ENCODE measurements around the gene ACSBG1.

GRCh38 chr15:78146425-78147154, 87.8 kb downstream of the ACSBG1 start:
- TF ChIP-seq POLR2AphosphoS5 (IDR thresholded peaks at IDR 0.05) (no peak), CTCF (IDR thresholded peaks at IDR 0.05) (no peak), POLR2A (IDR thresholded peaks at IDR 0.05) (no peak)

All from prostate gland (tissue), 2 donors.